Muscle of arm (tissue), 12 donors: ENCODE data around the gene C22orf15. TPM values are rescaled to one million over a fixed set of nuclear protein-coding genes. Genes with fewer than 3 reads are reported as not detected.

Experiments
- polyA plus RNA-seq, 12 donors: library from polyadenylated mRNA; unstranded; fragments of 120-200 nt; gene quantifications; one replicate each; pipeline ENCODE4 v1.2.1, GENCODE V29; 2013; ENCODE audit not compliant: insufficient read length in 12 of 12

Gene C22orf15
- polyA plus RNA-seq, 12 donors = 0.08 to 1.0 (median 0.23) TPM; not detected in 2

Other genes starting within 250 kb of the C22orf15 start
- 1 to 10 TPM in 1 of 12 donors, under 1 TPM in 8, not detected in 3; 0.29 to 7.2 (median 0.49) TPM for gene IGLL1, start 182.7 kb upstream of the C22orf15 start, polyA plus RNA-seq
- gene DRICH1, start 130.7 kb upstream of the C22orf15 start, polyA plus RNA-seq = 1 to 10 TPM in 3 of 12 donors, under 1 TPM in 7, not detected in 2; 0.26 to 1.7 (median 0.54) TPM
- 1 to 10 TPM in 8 of 12 donors, under 1 TPM in 2, not detected in 2; 0.84 to 3.0 (median 1.2) TPM for gene RGL4, start 72.0 kb upstream of the C22orf15 start, polyA plus RNA-seq
- 1 to 10 TPM in 11 of 12 donors, not detected in 1; 4.1 to 7.4 (median 5.1) TPM for gene ZNF70, start 11.9 kb upstream of the C22orf15 start, polyA plus RNA-seq
- gene VPREB3, start 8.6 kb upstream of the C22orf15 start, polyA plus RNA-seq = 1 to 10 TPM in 4 of 12 donors, under 1 TPM in 3, not detected in 5; 0.34 to 3.9 (median 1.1) TPM
- gene CHCHD10, start 5.0 kb downstream of the C22orf15 start, polyA plus RNA-seq = 1,000 to 10,000 TPM in 1 of 12 donors, 100 to 1,000 TPM in 1, 10 to 100 TPM in 10; 33.8 to 1,945 (median 51.8) TPM
- gene MMP11, start 9.9 kb downstream of the C22orf15 start, polyA plus RNA-seq = 10 to 100 TPM in 3 of 12 donors, 1 to 10 TPM in 8, not detected in 1; 5.7 to 17.2 (median 8.3) TPM
- gene SMARCB1, start 24.0 kb downstream of the C22orf15 start, polyA plus RNA-seq = 100 to 1,000 TPM in 1 of 12 donors, 10 to 100 TPM in 10, not detected in 1; 54.2 to 121 (median 78.8) TPM
- gene DERL3, start 76.0 kb downstream of the C22orf15 start, polyA plus RNA-seq = 1 to 10 TPM in 5 of 12 donors, under 1 TPM in 5, not detected in 2; 0.70 to 2.8 (median 1.1) TPM
- gene SLC2A11, start 94.9 kb downstream of the C22orf15 start, polyA plus RNA-seq = 10 to 100 TPM in 4 of 12 donors, 1 to 10 TPM in 7, not detected in 1; 3.1 to 13.2 (median 6.7) TPM
- gene MIF, start 131.4 kb downstream of the C22orf15 start, polyA plus RNA-seq = 100 to 1,000 TPM in 9 of 12 donors, 10 to 100 TPM in 2, not detected in 1; 78.2 to 238 (median 118) TPM
- 10 to 100 TPM in 4 of 12 donors, 1 to 10 TPM in 6, not detected in 2; 2.1 to 39.1 (median 7.1) TPM for gene GSTT2B, start 198.2 kb downstream of the C22orf15 start, polyA plus RNA-seq
- 1 to 10 TPM in 10 of 12 donors, not detected in 2; 2.2 to 5.6 (median 3.9) TPM for gene DDTL, start 203.9 kb downstream of the C22orf15 start, polyA plus RNA-seq
- gene DDT, start 211.5 kb downstream of the C22orf15 start, polyA plus RNA-seq = 10 to 100 TPM in 11 of 12 donors, not detected in 1; 29.4 to 61.0 (median 42.2) TPM
- gene GSTT2, start 217.1 kb downstream of the C22orf15 start, polyA plus RNA-seq = 1 to 10 TPM in 3 of 12 donors, under 1 TPM in 4, not detected in 5; 0.40 to 2.6 (median 0.82) TPM
- gene GSTT4, start 242.5 kb downstream of the C22orf15 start, polyA plus RNA-seq = not detected
- 10 to 100 TPM in 11 of 12 donors, not detected in 1; 20.2 to 59.6 (median 26.1) TPM for gene CABIN1, start 248.3 kb downstream of the C22orf15 start, polyA plus RNA-seq